HepG2 (cell line): ENCODE results near the gene PRRC2A. TPM values are rescaled to one million over a fixed set of nuclear protein-coding genes. Genes with fewer than 3 reads are reported as not detected.
A peak's percentile ranks its signal among the peaks of the same experiment; 100 is the strongest.

Experiments
- ATAC-seq: fragments of 200-7000 bp; cut with Tn5 transposase; 3 replicates; pipeline ENCODE4 v1.9.1; 2020; ENCODE audit warnings: mild to moderate bottlenecking, moderate library complexity
- BruUV-seq: library from RNA; stranded (reverse); fragments of 400-500 nt; replicated peaks from 2 replicates; lab custom pipeline; 2021; lab: Mats Ljungman, UMichigan
- CTCF ChIA-PET: fragments of 300-600 bp; formaldehyde crosslinking; extraction: SDS; loops from one replicate; lab custom pipeline; 2021; ENCODE audit warnings: low total read pairs, inconsistent platforms, low intra/inter-chr PET ratio; lab: Yijun Ruan, JAX
- POLR2A ChIA-PET: fragments of 350-600 bp; sonication (Branson Sonifier 250); formaldehyde crosslinking; loops from one replicate; lab custom pipeline; 2020; ENCODE audit warnings: antibody characterized with exemption, inconsistent platforms; lab: Yijun Ruan, JAX
- DNase-seq: peaks from one replicate; pipeline ENCODE4 v3.0.0-alpha.2; 2015; ENCODE audit warnings: low spot score
- FAIRE-seq: peaks from 3 replicates; lab custom pipeline; 2011; peaks lifted over from hg19 to GRCh38; lab: Jason Lieb, UNC
- H2AFZ ChIP-seq: one replicate; pipeline ENCODE4 v1.6.1; 2011; ENCODE audit warnings: low read length, inconsistent platforms
- H3K27ac ChIP-seq: fragments of 300-600 bp; 3 replicates; pipeline ENCODE4 v1.8.0; 2011; ENCODE audit warnings: mixed run types, mild to moderate bottlenecking, mixed read lengths, low read length, inconsistent platforms; ENCODE audit not compliant: insufficient read depth; ENCODE audit errors: extremely low read length
- H3K27me3 ChIP-seq, 2 experiments: fragments of 200-600 bp in 1 of 2; 2 replicates in 1 of 2; 3 replicates in 1 of 2; pipeline versions ENCODE4 v1.6.0 to v1.8.0; 2011; ENCODE audit warnings: low read length in 2 of 2, mild to moderate bottlenecking in 2 of 2, moderate library complexity in 2 of 2, inconsistent platforms in 1 of 2; ENCODE audit not compliant: insufficient read depth in 2 of 2, control insufficient read depth in 1 of 2
- H3K36me3 ChIP-seq, 2 experiments: fragments of 200-600 bp in 1 of 2; replicated peaks in 1 of 2; 2 replicates in 1 of 2; 3 replicates in 1 of 2; pipeline versions ENCODE4 v1.5.1 to v1.8.0; 2011; ENCODE audit warnings: low read length in 2 of 2, inconsistent platforms in 1 of 2; ENCODE audit not compliant: insufficient read depth in 2 of 2, control insufficient read depth in 1 of 2
- H3K4me1 ChIP-seq: 2 replicates; pipeline ENCODE4 v1.5.1; 2012; ENCODE audit warnings: low read length, inconsistent platforms; ENCODE audit not compliant: insufficient read depth
- H3K4me2 ChIP-seq: 2 replicates; pipeline ENCODE4 v1.6.0; 2011; ENCODE audit warnings: low read depth, low read length, inconsistent platforms
- H3K4me3 ChIP-seq, 3 experiments: fragments of 200-600 bp in 1 of 3; sonication (generic), shearing (Covaris generic) in 1 of 3; replicated peaks in 1 of 3; 2 replicates each; pipeline ENCODE4 v1.5.1; 2011 to 2016; ENCODE audit warnings: low read length in 3 of 3, inconsistent platforms in 2 of 3, low read depth in 2 of 3, mild to moderate bottlenecking in 2 of 3, control low read depth in 1 of 3, mixed read lengths in 1 of 3; ENCODE audit not compliant: insufficient read depth in 1 of 3
- H3K79me2 ChIP-seq: one replicate; pipeline ENCODE4 v1.6.1; 2011; ENCODE audit warnings: low read length, inconsistent platforms; ENCODE audit not compliant: insufficient read depth
- H3K9ac ChIP-seq: 2 replicates; pipeline ENCODE4 v1.6.0; 2011; ENCODE audit warnings: mild to moderate bottlenecking, low read depth, low read length, inconsistent platforms; ENCODE audit not compliant: insufficient read depth
- H3K9me3 ChIP-seq: 2 replicates; pipeline ENCODE4 v1.5.1; 2012; ENCODE audit warnings: mild to moderate bottlenecking, low read length
- H4K20me1 ChIP-seq: 2 replicates; pipeline ENCODE4 v1.6.0; 2011; ENCODE audit warnings: inconsistent platforms, mild to moderate bottlenecking, low read length, moderate library complexity; ENCODE audit not compliant: insufficient read depth
- AGO2 ChIP-seq: fragments of 200-400 bp; formaldehyde crosslinking; optimal IDR thresholded peaks from 2 replicates; pipeline ENCODE3; 2017; ENCODE audit warnings: mild to moderate bottlenecking, low read depth, low read length, moderate library complexity
- CHD4 ChIP-seq: fragments of 200-600 bp; sonication (generic); IDR thresholded peaks from 2 replicates; pipeline ENCODE4 v1.7.0; 2017; ENCODE audit warnings: mild to moderate bottlenecking, low read length, borderline replicate concordance
- ERF ChIP-seq: IDR thresholded peaks from 2 replicates; pipeline ENCODE4 v1.6.1; 2018; ENCODE audit warnings: missing biosample characterization, missing genetic modification reagents
- MED13 ChIP-seq: sonication (generic); formaldehyde crosslinking; IDR thresholded peaks from 2 replicates; pipeline ENCODE4 v1.5.0; 2020; ENCODE audit warnings: missing genetic modification reagents
- POLR2AphosphoS5 ChIP-seq: IDR thresholded peaks from 2 replicates; pipeline ENCODE4 v1.6.1; 2012; ENCODE audit warnings: low read depth, low read length
- PRPF4 ChIP-seq: fragments of 200-400 bp; formaldehyde crosslinking; IDR thresholded peaks from 2 replicates; pipeline ENCODE4 v1.6.1; 2016; ENCODE audit warnings: low read length, low read depth; ENCODE audit not compliant: poor library complexity, severe bottlenecking
- RBM22 ChIP-seq: fragments of 200-400 bp; formaldehyde crosslinking; optimal IDR thresholded peaks from 2 replicates; pipeline ENCODE3; 2017; ENCODE audit warnings: mild to moderate bottlenecking, low read length, moderate library complexity
- ZBTB21 ChIP-seq: sonication (generic); formaldehyde crosslinking; IDR thresholded peaks from 2 replicates; pipeline ENCODE4 v1.4.0; 2020; ENCODE audit warnings: missing genetic modification reagents
- ZNF225 ChIP-seq: sonication (generic); formaldehyde crosslinking; IDR thresholded peaks from 2 replicates; pipeline ENCODE4 v1.4.0; 2020; ENCODE audit warnings: mild to moderate bottlenecking, missing genetic modification reagents
- ZNF670 ChIP-seq: sonication (generic); formaldehyde crosslinking; IDR thresholded peaks from 2 replicates; pipeline ENCODE4 v1.8.0; 2022; ENCODE audit warnings: mild to moderate bottlenecking, missing genetic modification reagents, borderline replicate concordance
- ZNF747 ChIP-seq: sonication (generic); formaldehyde crosslinking; IDR thresholded peaks from 2 replicates; pipeline ENCODE4 v1.8.1; 2023; ENCODE audit warnings: missing genetic modification reagents, mild to moderate bottlenecking, borderline replicate concordance
- ZSCAN9 ChIP-seq: IDR thresholded peaks from 2 replicates; pipeline ENCODE4 v1.6.1; 2016; ENCODE audit warnings: borderline replicate concordance
- WGBS: methylation state at CpG from one replicate; pipeline ENCODE4 v1.1.6; 2017; ENCODE audit warnings: low lambda C conversion rate; 5-methylcytosine and 5-hydroxymethylcytosine counted together
- in situ Hi-C: cut with HindIII; loops from 2 replicates; pipeline ENCODE4 v1.10.0; 2017; ENCODE audit warnings: low pct_unique_long_range_greater_than_20kb; ENCODE audit not compliant: extremely low pct_ligation_motif_present
- intact Hi-C: fragments of 100-400 bp; cut with micrococcal nuclease; formaldehyde crosslinking; loops from one replicate; pipeline ENCODE4 v1.10.0; 2022; ENCODE audit not compliant: unreplicated experiment
- polyA plus RNA-seq, 8 experiments: library from polyadenylated mRNA; depleted of rRNA in 3 of 8; stranded (reverse) in 7 of 8; unstranded in 1 of 8; fragments of >200 nt; fragmentation: Illumina TruSeq in 4 of 8; extraction: Trizol in 4 of 8; gene quantifications; 2 replicates each; pipeline versions ENCODE4 v1.2.1 to v1.2.3, GENCODE V29; 2011 to 2016; ENCODE audit warnings: low read depth in 4 of 8, missing spikeins in 1 of 8, mixed read lengths in 1 of 8; ENCODE audit not compliant: insufficient read depth in 1 of 8
- total RNA-seq, 5 experiments: library from RNA; depleted of rRNA; stranded (reverse); fragments of >200 nt; fragmentation: Illumina TruSeq; extraction: Trizol; gene quantifications; 2 replicates each; pipeline ENCODE4 v1.2.3, GENCODE V29; 2016; ENCODE audit warnings: low read depth in 1 of 5
- TF ChIP-seq, protein P1 (sequence below): sonication (generic); formaldehyde crosslinking; IDR thresholded peaks from 2 replicates; pipeline ENCODE4 v1.4.0; 2020; ENCODE audit warnings: missing genetic modification reagents, mild to moderate bottlenecking, borderline replicate concordance
- TF ChIP-seq, protein P2 (sequence below): sonication (generic); formaldehyde crosslinking; IDR thresholded peaks from 2 replicates; pipeline ENCODE4 v1.8.0; 2022; ENCODE audit warnings: missing genetic modification reagents, mild to moderate bottlenecking, borderline replicate concordance
- TF ChIP-seq, protein P3 (sequence below): sonication (generic); formaldehyde crosslinking; IDR thresholded peaks from 2 replicates; pipeline ENCODE4 v1.4.0; 2020; ENCODE audit warnings: missing genetic modification reagents

Gene PRRC2A
- total and polyA plus RNA-seq, 2 of the 13 experiments (the other 11 are each of a cell fraction or from before 2014, with no cell fraction given), result 38.9 to 47.4 TPM

DNA sequence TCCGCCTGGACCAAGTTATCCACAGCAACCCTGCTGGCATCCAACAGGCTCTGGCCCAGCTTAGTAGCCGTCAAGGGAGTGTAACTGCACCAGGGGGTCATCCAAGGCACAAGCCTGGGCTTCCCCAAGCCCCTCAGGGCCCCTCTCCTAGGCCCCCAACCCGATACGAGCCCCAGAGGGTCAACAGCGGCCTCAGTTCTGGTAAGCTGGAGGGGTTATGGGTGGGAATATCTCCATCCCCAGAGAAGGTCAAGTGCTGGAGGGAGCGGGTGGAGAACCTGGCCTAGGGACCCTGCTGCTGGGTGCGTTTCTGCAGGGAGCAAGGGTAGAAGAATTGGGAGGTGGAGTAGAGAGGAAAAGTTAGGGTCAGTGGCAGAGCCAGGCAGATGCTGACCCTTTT, 12.9 kb downstream of the PRRC2A start:
- POLR2A ChIA-PET, result interaction anchor here (1.2 to 3.4 kb wide), 7 partner anchors 10 to 27 kb away, joined by 3 to 20 read pairs (median 5); partner anchors contain the start of genes BAG6, C6orf47 and PRRC2A

More for the DNA sequence above, 12.9 kb downstream of the PRRC2A start:
- H3K4me1 ChIP-seq, result no peaks in the 10 kb centered on the region
- no peaks in the 10 kb centered on the region for H3K79me2 ChIP-seq
- H2AFZ ChIP-seq, result no peak overlapping the region
- intact Hi-C loops, result no loop called here
- WGBS, result 97% methylated on average over 7 of the region's 7 CpGs
- DNase-seq (no peak), ATAC-seq (no peak), FAIRE-seq (no peak)
- CTCF ChIA-PET, result no interaction called here
- H3K27me3 ChIP-seq, result no peaks in the 10 kb centered on the region
- H3K4me3 ChIP-seq, result no peak overlapping the region
- TF ChIP-seq ZSCAN9, result no peak
- peak; percentile 31 for TF ChIP-seq RBM22
- TF ChIP-seq, protein P1, sequence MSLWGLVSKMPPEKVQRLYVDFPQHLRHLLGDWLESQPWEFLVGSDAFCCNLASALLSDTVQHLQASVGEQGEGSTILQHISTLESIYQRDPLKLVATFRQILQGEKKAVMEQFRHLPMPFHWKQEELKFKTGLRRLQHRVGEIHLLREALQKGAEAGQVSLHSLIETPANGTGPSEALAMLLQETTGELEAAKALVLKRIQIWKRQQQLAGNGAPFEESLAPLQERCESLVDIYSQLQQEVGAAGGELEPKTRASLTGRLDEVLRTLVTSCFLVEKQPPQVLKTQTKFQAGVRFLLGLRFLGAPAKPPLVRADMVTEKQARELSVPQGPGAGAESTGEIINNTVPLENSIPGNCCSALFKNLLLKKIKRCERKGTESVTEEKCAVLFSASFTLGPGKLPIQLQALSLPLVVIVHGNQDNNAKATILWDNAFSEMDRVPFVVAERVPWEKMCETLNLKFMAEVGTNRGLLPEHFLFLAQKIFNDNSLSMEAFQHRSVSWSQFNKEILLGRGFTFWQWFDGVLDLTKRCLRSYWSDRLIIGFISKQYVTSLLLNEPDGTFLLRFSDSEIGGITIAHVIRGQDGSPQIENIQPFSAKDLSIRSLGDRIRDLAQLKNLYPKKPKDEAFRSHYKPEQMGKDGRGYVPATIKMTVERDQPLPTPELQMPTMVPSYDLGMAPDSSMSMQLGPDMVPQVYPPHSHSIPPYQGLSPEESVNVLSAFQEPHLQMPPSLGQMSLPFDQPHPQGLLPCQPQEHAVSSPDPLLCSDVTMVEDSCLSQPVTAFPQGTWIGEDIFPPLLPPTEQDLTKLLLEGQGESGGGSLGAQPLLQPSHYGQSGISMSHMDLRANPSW (CRISPR knock-in tag), result no peak
- no peak for TF ChIP-seq PRPF4
- no peak for TF ChIP-seq ZNF747 (CRISPR knock-in tag)
- TF ChIP-seq CHD4, result no peak
- TF ChIP-seq, protein P2, sequence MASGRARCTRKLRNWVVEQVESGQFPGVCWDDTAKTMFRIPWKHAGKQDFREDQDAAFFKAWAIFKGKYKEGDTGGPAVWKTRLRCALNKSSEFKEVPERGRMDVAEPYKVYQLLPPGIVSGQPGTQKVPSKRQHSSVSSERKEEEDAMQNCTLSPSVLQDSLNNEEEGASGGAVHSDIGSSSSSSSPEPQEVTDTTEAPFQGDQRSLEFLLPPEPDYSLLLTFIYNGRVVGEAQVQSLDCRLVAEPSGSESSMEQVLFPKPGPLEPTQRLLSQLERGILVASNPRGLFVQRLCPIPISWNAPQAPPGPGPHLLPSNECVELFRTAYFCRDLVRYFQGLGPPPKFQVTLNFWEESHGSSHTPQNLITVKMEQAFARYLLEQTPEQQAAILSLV, result no peak
- TF ChIP-seq ZBTB21 (CRISPR knock-in tag), result no peak
- no peak for TF ChIP-seq MED13 (CRISPR knock-in tag)
- TF ChIP-seq ZNF225, result 0 out of 2 replicates have a peak, but pooled peaks have one; percentile 60
- TF ChIP-seq ZNF670 (CRISPR knock-in tag), result no peak
- no peak for TF ChIP-seq ERF (CRISPR knock-in tag)
- peak; percentile 80 for TF ChIP-seq AGO2
- TF ChIP-seq, protein P3, sequence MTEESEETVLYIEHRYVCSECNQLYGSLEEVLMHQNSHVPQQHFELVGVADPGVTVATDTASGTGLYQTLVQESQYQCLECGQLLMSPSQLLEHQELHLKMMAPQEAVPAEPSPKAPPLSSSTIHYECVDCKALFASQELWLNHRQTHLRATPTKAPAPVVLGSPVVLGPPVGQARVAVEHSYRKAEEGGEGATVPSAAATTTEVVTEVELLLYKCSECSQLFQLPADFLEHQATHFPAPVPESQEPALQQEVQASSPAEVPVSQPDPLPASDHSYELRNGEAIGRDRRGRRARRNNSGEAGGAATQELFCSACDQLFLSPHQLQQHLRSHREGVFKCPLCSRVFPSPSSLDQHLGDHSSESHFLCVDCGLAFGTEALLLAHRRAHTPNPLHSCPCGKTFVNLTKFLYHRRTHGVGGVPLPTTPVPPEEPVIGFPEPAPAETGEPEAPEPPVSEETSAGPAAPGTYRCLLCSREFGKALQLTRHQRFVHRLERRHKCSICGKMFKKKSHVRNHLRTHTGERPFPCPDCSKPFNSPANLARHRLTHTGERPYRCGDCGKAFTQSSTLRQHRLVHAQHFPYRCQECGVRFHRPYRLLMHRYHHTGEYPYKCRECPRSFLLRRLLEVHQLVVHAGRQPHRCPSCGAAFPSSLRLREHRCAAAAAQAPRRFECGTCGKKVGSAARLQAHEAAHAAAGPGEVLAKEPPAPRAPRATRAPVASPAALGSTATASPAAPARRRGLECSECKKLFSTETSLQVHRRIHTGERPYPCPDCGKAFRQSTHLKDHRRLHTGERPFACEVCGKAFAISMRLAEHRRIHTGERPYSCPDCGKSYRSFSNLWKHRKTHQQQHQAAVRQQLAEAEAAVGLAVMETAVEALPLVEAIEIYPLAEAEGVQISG (CRISPR knock-in tag), result no peak
- TF ChIP-seq POLR2AphosphoS5, result 0 out of 2 replicates have a peak, but pooled peaks have one; percentile 14
- no peaks in the 10 kb centered on the region; the same call in 1 of the 2 replicates for H4K20me1 ChIP-seq
- H3K9me3 ChIP-seq, result no peaks in the 10 kb centered on the region
- no peak overlapping the region for H3K27ac ChIP-seq
- in situ Hi-C loops, result no loop called here
- BruUV-seq, result no TSS peak
- no peak overlapping the region for H3K9ac ChIP-seq
- no peak overlapping the region for H3K4me2 ChIP-seq
- H3K36me3 ChIP-seq, result peaks cover 62 to 89% of the 10 kb centered on the region in 2 experiments
